GM19455 (cell line): ENCODE results near the gene SMIM7.

ENCODE experiments used
- ATAC-seq: cut with Tn5 transposase; IDR thresholded peaks from one replicate; pipeline ENCODE4 v1.9.1; 2021; ENCODE audit not compliant: unreplicated experiment

Gene SMIM7

GRCh38 chr19:16623576-16623975 lies 36.4 kb downstream of the SMIM7 start:
- no peak for ATAC-seq

GRCh38 chr19:16623066-16623465 lies 36.9 kb downstream of the SMIM7 start:
- no peak for ATAC-seq

- no peak for ATAC-seq
These were observed 38.7 kb downstream of the SMIM7 start for GRCh38 chr19:16621165-16621800.

- ATAC-seq = no peak
These were observed 39.4 kb downstream of the SMIM7 start for GRCh38 chr19:16620584-16620983.

- no peak for ATAC-seq
These were observed 39.9 kb downstream of the SMIM7 start for GRCh38 chr19:16620018-16620417.

GRCh38 chr19:16619457-16619856 lies 40.5 kb downstream of the SMIM7 start:
- ATAC-seq = no peak

GRCh38 chr19:16618248-16618647 lies 41.7 kb downstream of the SMIM7 start:
- no peak for ATAC-seq

- ATAC-seq = no peak
These were observed 44.1 kb downstream of the SMIM7 start for GRCh38 chr19:16615808-16616207.

- no peak for ATAC-seq
These were observed 45.0 kb downstream of the SMIM7 start for GRCh38 chr19:16614941-16615340.

- ATAC-seq = no peak
These were observed 46.1 kb downstream of the SMIM7 start for GRCh38 chr19:16613841-16614240.

- no peak for ATAC-seq
These were observed 47.3 kb downstream of the SMIM7 start for GRCh38 chr19:16612636-16613035.

GRCh38 chr19:16611121-16611520 lies 48.8 kb downstream of the SMIM7 start:
- ATAC-seq = no peak

GRCh38 chr19:16609511-16610200 lies 50.3 kb downstream of the SMIM7 start:
- ATAC-seq = no peak

GRCh38 chr19:16608290-16608739 lies 51.6 kb downstream of the SMIM7 start:
- ATAC-seq = no peak

- no peak for ATAC-seq
These were observed 52.1 kb downstream of the SMIM7 start for GRCh38 chr19:16607819-16608218.

- ATAC-seq = no peak
These were observed 54.4 kb downstream of the SMIM7 start for GRCh38 chr19:16605553-16605994.

- ATAC-seq = no peak
These were observed 54.8 kb downstream of the SMIM7 start for GRCh38 chr19:16605115-16605514.

GRCh38 chr19:16604615-16605014 lies 55.3 kb downstream of the SMIM7 start:
- ATAC-seq = no peak

GRCh38 chr19:16603090-16603489 lies 56.9 kb downstream of the SMIM7 start:
- no peak for ATAC-seq

- no peak for ATAC-seq
These were observed 58.4 kb downstream of the SMIM7 start for GRCh38 chr19:16601378-16602052.

- ATAC-seq = no peak
These were observed 59.1 kb downstream of the SMIM7 start for GRCh38 chr19:16600824-16601223.
